K562 (cell line): ENCODE measurements around the gene LOXL4. TPM values are rescaled to one million over a fixed set of nuclear protein-coding genes. Genes with fewer than 3 reads are reported as not detected.

Experiments used
- ATAC-seq: fragments of 200-7000 bp; cut with Tn5 transposase; 3 replicates; pipeline ENCODE4 v1.9.1; 2020; ENCODE audit warnings: moderate library complexity
- BruUV-seq: library from RNA; stranded (reverse); fragments of 400-500 nt; replicated peaks from 2 replicates; lab custom pipeline; 2021; lab: Mats Ljungman, UMichigan
- CTCF ChIA-PET: fragments of 300-600 bp; formaldehyde crosslinking; extraction: SDS; loops from one replicate; lab custom pipeline; 2021; ENCODE audit warnings: low intra/inter-chr PET ratio; lab: Yijun Ruan, JAX
- POLR2A ChIA-PET: fragments of 300-600, 350-650 bp; sonication (Branson Sonifier 250); formaldehyde crosslinking; extraction: SDS; loops from one replicate; lab custom pipeline; 2021; ENCODE audit warnings: antibody characterized with exemption, inconsistent platforms; lab: Yijun Ruan, JAX
- DNase-seq, 4 experiments: peaks; one replicate each; pipeline versions ENCODE4 v3.0.0 to v3.0.0-alpha.2; 2011 to 2018; ENCODE audit warnings: low spot score in 3 of 4, mixed read lengths in 3 of 4; ENCODE audit errors: extremely low read depth in 1 of 4
- FAIRE-seq: peaks from 2 replicates; lab custom pipeline; 2011; peaks lifted over from hg19 to GRCh38; lab: Jason Lieb, UNC
- H2AFZ ChIP-seq: 2 replicates; pipeline ENCODE4 v1.6.0; 2011; ENCODE audit warnings: low read depth, low read length, control low read depth, inconsistent platforms
- H3K27ac ChIP-seq: fragments of 200-600 bp; 3 replicates; pipeline ENCODE4 v1.8.0; 2011; ENCODE audit warnings: low read depth, mild to moderate bottlenecking, control low read depth, inconsistent platforms, low read length, moderate library complexity, mixed read lengths; ENCODE audit errors: extremely low read depth
- H3K27me3 ChIP-seq, 2 experiments: fragments of 300-600 bp in 1 of 2; 2 replicates in 1 of 2; 3 replicates in 1 of 2; pipeline versions ENCODE4 v1.6.0 to v1.8.0; 2011; ENCODE audit warnings: inconsistent platforms in 2 of 2, low read length in 2 of 2, mild to moderate bottlenecking in 1 of 2, mixed read lengths in 1 of 2, moderate library complexity in 1 of 2; ENCODE audit not compliant: control insufficient read depth in 2 of 2, insufficient read depth in 2 of 2
- H3K36me3 ChIP-seq: fragments of 300-600 bp; 3 replicates; pipeline ENCODE4 v1.8.0; 2011; ENCODE audit warnings: mild to moderate bottlenecking, low read length, inconsistent platforms; ENCODE audit not compliant: control insufficient read depth, insufficient read depth
- H3K4me1 ChIP-seq, 2 experiments: fragments of 200-600 bp in 1 of 2; replicated peaks in 1 of 2; 2 replicates in 1 of 2; 3 replicates in 1 of 2; pipeline versions ENCODE4 v1.5.1 to v1.8.0; 2011; ENCODE audit warnings: inconsistent platforms in 2 of 2, low read length in 2 of 2, mild to moderate bottlenecking in 1 of 2, mixed read lengths in 1 of 2, moderate library complexity in 1 of 2; ENCODE audit not compliant: control insufficient read depth in 2 of 2, insufficient read depth in 2 of 2
- H3K4me2 ChIP-seq: 2 replicates; pipeline ENCODE4 v1.6.1; 2011; ENCODE audit warnings: low read length, control low read depth, inconsistent platforms, mixed read lengths; ENCODE audit not compliant: insufficient read depth
- H3K4me3 ChIP-seq: fragments of 200-600 bp; sonication (generic), shearing (Covaris generic); 2 replicates; pipeline ENCODE4 v1.5.1; 2016; ENCODE audit warnings: control low read depth, inconsistent platforms
- H3K79me2 ChIP-seq: fragments of 200-600 bp; 3 replicates; pipeline ENCODE4 v1.8.0; 2011; ENCODE audit warnings: low read length, inconsistent platforms; ENCODE audit not compliant: control insufficient read depth, insufficient read depth
- H3K9ac ChIP-seq, 2 experiments: 2 replicates each; pipeline versions ENCODE4 v1.6.0 to v1.6.1; 2011; ENCODE audit warnings: low read depth in 2 of 2, low read length in 2 of 2, control low read depth in 1 of 2, inconsistent platforms in 1 of 2, mild to moderate bottlenecking in 1 of 2, mixed read lengths in 1 of 2; ENCODE audit not compliant: insufficient read depth in 1 of 2
- H3K9me1 ChIP-seq: one replicate; pipeline ENCODE4 v1.6.0; 2011; ENCODE audit warnings: inconsistent platforms, mild to moderate bottlenecking, low read length, moderate library complexity; ENCODE audit not compliant: control insufficient read depth, insufficient read depth
- H3K9me3 ChIP-seq: replicated peaks from 2 replicates; pipeline ENCODE4 v1.5.1; 2011; ENCODE audit warnings: low read depth, low read length, inconsistent platforms; ENCODE audit not compliant: control insufficient read depth, insufficient read depth
- H4K20me1 ChIP-seq: replicated peaks from 2 replicates; pipeline ENCODE4 v1.6.1; 2011; ENCODE audit warnings: low read length, inconsistent platforms, mixed read lengths; ENCODE audit not compliant: control insufficient read depth, insufficient read depth
- HNRNPH1 ChIP-seq: fragments of 200-400 bp; formaldehyde crosslinking; optimal IDR thresholded peaks from 2 replicates; pipeline ENCODE3; 2017; ENCODE audit warnings: low read depth, mild to moderate bottlenecking, low read length, moderate library complexity
- KAT2B ChIP-seq: IDR thresholded peaks from one replicate; pipeline ENCODE4 v1.6.1; 2012; ENCODE audit warnings: low read depth, mild to moderate bottlenecking, control low read depth, inconsistent platforms, low read length, moderate library complexity
- LCOR ChIP-seq: sonication (generic); formaldehyde crosslinking; IDR thresholded peaks from 2 replicates; pipeline ENCODE4 v1.8.0; 2022; ENCODE audit warnings: mild to moderate bottlenecking, missing genetic modification reagents
- NBN ChIP-seq: fragments of 450-650 bp; IDR thresholded peaks from 2 replicates; pipeline ENCODE4 v1.6.1; 2016; ENCODE audit warnings: low read depth, mild to moderate bottlenecking
- NR2F6 ChIP-seq: fragments of 450-650 bp; formaldehyde crosslinking; IDR thresholded peaks from 2 replicates; pipeline ENCODE4 v1.4.0; 2020; ENCODE audit warnings: mild to moderate bottlenecking
- RB1 ChIP-seq: fragments of 450-650 bp; IDR thresholded peaks from 2 replicates; pipeline ENCODE4 v1.6.1; 2017; ENCODE audit warnings: low read depth, mild to moderate bottlenecking
- SAFB2 ChIP-seq: fragments of 200-400 bp; formaldehyde crosslinking; IDR thresholded peaks from 2 replicates; pipeline ENCODE4 v1.6.1; 2018; ENCODE audit warnings: borderline replicate concordance, low read length, low read depth, moderate library complexity; ENCODE audit not compliant: severe bottlenecking
- ZFX ChIP-seq: sonication (generic); formaldehyde crosslinking; IDR thresholded peaks from 2 replicates; pipeline ENCODE4 v1.8.0; 2022; ENCODE audit warnings: mild to moderate bottlenecking, missing genetic modification reagents, moderate library complexity
- ZNF133 ChIP-seq: fragments of 250-450 bp; sonication (Bioruptor Pico); IDR thresholded peaks from 2 replicates; pipeline ENCODE4 v1.4.0; 2020; ENCODE audit warnings: mild to moderate bottlenecking
- ZNF280A ChIP-seq: fragments of 450-650 bp; IDR thresholded peaks from 2 replicates; pipeline ENCODE4 v1.6.1; 2018; ENCODE audit warnings: mild to moderate bottlenecking, low read depth; ENCODE audit not compliant: partially characterized antibody
- ZNF778 ChIP-seq: fragments of 450-650 bp; formaldehyde crosslinking; IDR thresholded peaks from 2 replicates; pipeline ENCODE4 v1.4.0; 2020; ENCODE audit warnings: mild to moderate bottlenecking, moderate library complexity
- in situ Hi-C: fragments of 300-500 bp; cut with MboI; formaldehyde crosslinking; loops from 4 replicates; pipeline ENCODE4 v1.15.0; 2018; ENCODE audit warnings: inconsistent platforms, mixed read lengths
- intact Hi-C: fragments of 100-400 bp; cut with micrococcal nuclease; formaldehyde crosslinking; loops from 2 replicates; pipeline ENCODE4 v1.14.2; 2022
- polyA plus RNA-seq, 8 experiments: library from polyadenylated mRNA; depleted of rRNA in 4 of 8; stranded (reverse) in 5 of 8; unstranded in 3 of 8; fragments of >200 nt; fragmentation: Nextera tagmentation in 2 of 8; fragmentation: Illumina TruSeq in 1 of 8; extraction: Ambion mirVana in 2 of 8; extraction: Trizol in 1 of 8; gene quantifications; 2 replicates each; pipeline versions ENCODE4 v1.2.1 to v1.2.3, GENCODE V29; 2011 to 2014; ENCODE audit warnings: inconsistent platforms in 1 of 8, missing spikeins in 1 of 8
- total RNA-seq, 7 experiments: library from RNA; depleted of rRNA in 6 of 7; stranded (reverse); fragments of >200 nt in 6 of 7; fragmentation: Illumina TruSeq in 2 of 7; extraction: Trizol in 2 of 7; gene quantifications; 2 replicates each; pipeline versions ENCODE4 v1.2.1 to v1.2.3, GENCODE V29; 2011 to 2021; ENCODE audit warnings: low replicate concordance in 1 of 7
- TF ChIP-seq, protein P1 (sequence below): fragments of 250-450 bp; sonication (Bioruptor Pico); IDR thresholded peaks from 2 replicates; pipeline ENCODE4 v1.5.0; 2021
- TF ChIP-seq, protein P2 (sequence below), 2 experiments: IDR thresholded peaks; 2 replicates each; pipeline ENCODE4 v1.6.1; 2012; ENCODE audit warnings: improper control_type of control experiment in 2 of 2, low read depth in 2 of 2, low read length in 2 of 2, borderline replicate concordance in 1 of 2

Gene LOXL4
- total and polyA plus RNA-seq, 9 of the 15 experiments (the other 6 are each of a cell fraction or from before 2014, with no cell fraction given) = 0.03 to 0.35 (median 0.05) TPM; not detected in 3

- TF ChIP-seq, protein P1, sequence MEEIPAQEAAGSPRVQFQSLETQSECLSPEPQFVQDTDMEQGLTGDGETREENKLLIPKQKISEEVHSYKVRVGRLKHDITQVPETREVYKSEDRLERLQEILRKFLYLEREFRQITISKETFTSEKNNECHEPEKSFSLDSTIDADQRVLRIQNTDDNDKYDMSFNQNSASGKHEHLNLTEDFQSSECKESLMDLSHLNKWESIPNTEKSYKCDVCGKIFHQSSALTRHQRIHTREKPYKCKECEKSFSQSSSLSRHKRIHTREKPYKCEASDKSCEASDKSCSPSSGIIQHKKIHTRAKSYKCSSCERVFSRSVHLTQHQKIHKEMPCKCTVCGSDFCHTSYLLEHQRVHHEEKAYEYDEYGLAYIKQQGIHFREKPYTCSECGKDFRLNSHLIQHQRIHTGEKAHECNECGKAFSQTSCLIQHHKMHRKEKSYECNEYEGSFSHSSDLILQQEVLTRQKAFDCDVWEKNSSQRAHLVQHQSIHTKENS (CRISPR knock-in tag) = no peak
- peak; percentile 57 for TF ChIP-seq ZFX (CRISPR knock-in tag)
- TF ChIP-seq, protein P2, sequence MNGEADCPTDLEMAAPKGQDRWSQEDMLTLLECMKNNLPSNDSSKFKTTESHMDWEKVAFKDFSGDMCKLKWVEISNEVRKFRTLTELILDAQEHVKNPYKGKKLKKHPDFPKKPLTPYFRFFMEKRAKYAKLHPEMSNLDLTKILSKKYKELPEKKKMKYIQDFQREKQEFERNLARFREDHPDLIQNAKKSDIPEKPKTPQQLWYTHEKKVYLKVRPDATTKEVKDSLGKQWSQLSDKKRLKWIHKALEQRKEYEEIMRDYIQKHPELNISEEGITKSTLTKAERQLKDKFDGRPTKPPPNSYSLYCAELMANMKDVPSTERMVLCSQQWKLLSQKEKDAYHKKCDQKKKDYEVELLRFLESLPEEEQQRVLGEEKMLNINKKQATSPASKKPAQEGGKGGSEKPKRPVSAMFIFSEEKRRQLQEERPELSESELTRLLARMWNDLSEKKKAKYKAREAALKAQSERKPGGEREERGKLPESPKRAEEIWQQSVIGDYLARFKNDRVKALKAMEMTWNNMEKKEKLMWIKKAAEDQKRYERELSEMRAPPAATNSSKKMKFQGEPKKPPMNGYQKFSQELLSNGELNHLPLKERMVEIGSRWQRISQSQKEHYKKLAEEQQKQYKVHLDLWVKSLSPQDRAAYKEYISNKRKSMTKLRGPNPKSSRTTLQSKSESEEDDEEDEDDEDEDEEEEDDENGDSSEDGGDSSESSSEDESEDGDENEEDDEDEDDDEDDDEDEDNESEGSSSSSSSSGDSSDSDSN (IDR thresholded peaks at IDR 0.05; ENCODE audit: borderline replicate concordance in 1 of 2, low read depth in 2 of 2, low read length in 2 of 2) = 0 out of 4 replicates have a peak, but pooled peaks of 1 of the 2 experiments have one; percentile 16
Measured at GRCh38 chr10:98267894-98268693, at the start of gene LOXL4 (continued).

DNA sequence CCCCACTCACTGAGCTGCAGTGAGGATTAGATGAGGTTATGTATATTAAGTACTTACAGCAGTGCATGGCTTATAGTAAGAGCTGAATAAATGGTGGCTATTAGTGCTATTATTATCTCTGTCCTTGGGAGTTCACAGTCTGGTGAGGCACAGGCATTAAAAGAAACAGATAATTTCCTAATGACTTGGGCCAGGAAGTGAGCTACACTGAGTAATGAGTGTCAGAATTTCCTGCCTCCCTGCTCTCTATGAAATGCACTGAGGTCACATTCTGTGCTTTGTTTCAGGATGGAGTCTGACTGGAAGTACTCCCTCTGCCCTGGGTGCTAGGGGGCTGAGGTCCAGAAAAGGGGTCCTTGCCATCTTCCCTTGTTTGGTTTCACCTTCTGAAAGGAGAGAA is 48.7 kb upstream of the LOXL4 start:
- BruUV-seq = no TSS peak

More for the DNA sequence above, 48.7 kb upstream of the LOXL4 start:
- FAIRE-seq (no peak), ATAC-seq (no peak), DNase-seq (no peak)
- Histone ChIP-seq H3K36me3 (no peaks in the 10 kb centered on the region), H3K9me1 (no peaks in the 10 kb centered on the region), H3K27ac (no peak overlapping the region), H3K4me1 (peaks cover 0 to 6% of the 10 kb centered on the region in 2 experiments; a peak in 3 of 5 replicates), H3K9me3 (no peaks in the 10 kb centered on the region), H2AFZ (no peak overlapping the region), H3K4me2 (no peak overlapping the region), H3K9ac (no peak overlapping the region), H3K79me2 (no peaks in the 10 kb centered on the region), H4K20me1 (no peaks in the 10 kb centered on the region), H3K4me3 (no peak overlapping the region), H3K27me3 (peaks cover 2 to 22% of the 10 kb centered on the region in 2 experiments; a peak in 4 of 5 replicates)
- intact Hi-C loops = no loop called here
- ChIA-PET POLR2A (interaction anchor here (0.6 to 1.1 kb wide), 2 partner anchors 12 to 144 kb away, joined by 3 to 5 read pairs; no protein-coding TSS in a partner anchor), CTCF (no interaction called here)
- in situ Hi-C loops = loop anchor here (25.0 kb wide), 1 partner anchor 404 kb away; no protein-coding TSS in a partner anchor
- TF ChIP-seq LCOR (CRISPR knock-in tag) (no peak), ZNF778 (CRISPR knock-in tag) (no peak), HNRNPH1 (no peak), NBN (no peak), SAFB2 (no peak), RB1 (no peak), NR2F6 (CRISPR knock-in tag) (no peak), KAT2B (no peak), ZNF133 (CRISPR knock-in tag) (no peak), ZNF280A (no peak)
